ENCODE measurements around the gene SLC9A6.
"Not testable (repeated sequence)": the region's sequence is repeated elsewhere in the genome, so short reads cannot be mapped to it uniquely, and the experiment has no call there.

Gene SLC9A6

GRCh38 chrX:136064661-136065043 is 79.4 kb downstream of the SLC9A6 start:
- DNase-seq: no peak

- DNase-seq: peak in 4 of 5 donors; percentile 5 to 36 (median 19)
These were observed 79.9 kb downstream of the SLC9A6 start for GRCh38 chrX:136065044-136065671.

- DNase-seq: no peak
These were observed 81.9 kb downstream of the SLC9A6 start for GRCh38 chrX:136067097-136067496.

- DNase-seq: no peak
These were observed 82.7 kb downstream of the SLC9A6 start for GRCh38 chrX:136067966-136068365.

- DNase-seq: no peak
These were observed 91.7 kb downstream of the SLC9A6 start for GRCh38 chrX:136076942-136077341.

- no peak for DNase-seq
These were observed 95.5 kb downstream of the SLC9A6 start for GRCh38 chrX:136080766-136081165.

- no peak for DNase-seq
These were observed 101.3 kb downstream of the SLC9A6 start for GRCh38 chrX:136086521-136086920.

- DNase-seq: not testable (repeated sequence)
These were observed 106.7 kb downstream of the SLC9A6 start for GRCh38 chrX:136091898-136092297.

GRCh38 chrX:136094962-136095361 is 109.7 kb downstream of the SLC9A6 start:
- DNase-seq: no peak

Measured in T-helper 1 cell (primary cell).